Measurements from ENCODE around the gene CELF1.

Gene CELF1

DNA sequence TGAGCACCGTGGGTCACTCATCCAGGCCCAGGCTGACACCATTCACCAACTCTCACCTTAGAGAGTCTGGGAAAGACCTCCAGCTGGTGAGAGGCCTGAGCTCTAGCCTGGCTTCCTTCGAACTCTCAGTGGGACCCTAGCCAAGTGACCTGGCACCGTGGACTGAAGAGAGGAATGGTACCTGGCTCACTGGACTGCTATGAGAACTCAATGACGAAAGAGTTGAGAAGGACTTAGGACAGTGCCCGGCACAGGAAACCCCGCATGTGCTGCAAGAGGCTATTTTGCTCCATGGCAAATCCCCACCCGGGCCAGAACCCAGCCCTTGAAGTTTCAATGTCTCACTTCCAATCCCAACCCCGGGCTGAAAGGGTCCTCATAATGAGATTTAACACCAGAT, 103.4 kb downstream of the CELF1 start:
- H3K9me3 ChIP-seq (ENCODE audit: low read length), result no peaks in the 10 kb centered on the region
- H3K4me1 ChIP-seq (ENCODE audit: insufficient read depth, low read length), result no peaks in the 10 kb centered on the region
- H3K36me3 ChIP-seq (ENCODE audit: insufficient read depth, low read length), result no peaks in the 10 kb centered on the region
- H2AFZ ChIP-seq (ENCODE audit: low read depth, low read length), result no peak overlapping the region
- no peak overlapping the region for H3K4me3 ChIP-seq (ENCODE audit: low read length)
- no peaks in the 10 kb centered on the region for H3K27me3 ChIP-seq (ENCODE audit: insufficient read depth, low read length)

DNA sequence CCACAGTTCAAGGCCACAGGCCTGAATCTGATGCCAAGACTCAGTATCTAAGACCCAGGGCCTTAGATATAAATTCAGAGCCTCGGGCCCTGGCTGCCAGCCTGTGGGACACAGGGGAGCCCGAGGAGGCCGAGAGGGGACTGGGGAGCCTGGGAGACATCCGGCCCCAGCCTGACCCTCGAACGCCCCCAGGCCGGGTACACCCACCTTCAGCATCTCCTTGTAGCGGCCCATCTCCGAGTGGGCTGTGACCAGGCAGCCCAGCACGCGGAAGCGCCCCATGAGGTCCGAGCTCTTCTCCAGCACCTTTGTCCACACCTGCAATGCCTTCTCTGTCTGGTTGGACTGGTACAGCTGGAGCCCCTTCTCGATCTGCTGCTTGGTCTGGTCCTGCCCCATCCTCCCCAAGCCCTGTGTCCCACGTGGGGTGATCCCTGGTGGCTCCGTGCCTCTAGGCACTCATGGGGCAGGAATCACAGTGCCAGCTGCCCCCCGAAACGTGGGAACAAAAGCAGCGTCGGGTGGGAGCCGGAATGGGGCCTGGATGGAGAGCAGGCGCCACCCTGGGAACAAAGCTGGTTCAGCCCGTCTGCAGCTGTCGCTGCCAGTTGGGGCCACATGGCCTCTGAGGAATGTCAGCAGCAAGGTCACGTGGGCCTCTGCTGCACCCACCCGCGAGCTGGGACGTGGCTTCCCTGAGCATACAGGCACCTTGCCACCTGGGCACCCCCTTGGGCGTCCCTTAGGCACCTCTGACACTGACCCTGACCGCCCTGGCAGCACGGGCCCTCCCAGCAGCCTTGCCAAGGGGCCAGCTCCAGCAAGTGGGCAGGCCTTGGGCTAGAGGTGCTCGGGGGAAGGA, 104.1 kb downstream of the CELF1 start, which contains the start of gene RAPSN:
RAPSN (minus strand) TSS at position 571 of the 862 bp plus-strand sequence; CDS start at position 399, 172 bp downstream.
- H3K9me3 ChIP-seq (ENCODE audit: low read length), result no peaks in the 10 kb centered on the region
- H2AFZ ChIP-seq (ENCODE audit: low read depth, low read length), result no peak within 1 kb of the TSS
- no peak within 1 kb of the TSS for H3K4me3 ChIP-seq (ENCODE audit: low read length)
- no peaks in the 10 kb centered on the region for H3K4me1 ChIP-seq (ENCODE audit: insufficient read depth, low read length)
- H3K27me3 ChIP-seq (ENCODE audit: insufficient read depth, low read length), result no peaks in the 10 kb centered on the region
- no peaks in the 10 kb centered on the region for H3K36me3 ChIP-seq (ENCODE audit: insufficient read depth, low read length)

DNA sequence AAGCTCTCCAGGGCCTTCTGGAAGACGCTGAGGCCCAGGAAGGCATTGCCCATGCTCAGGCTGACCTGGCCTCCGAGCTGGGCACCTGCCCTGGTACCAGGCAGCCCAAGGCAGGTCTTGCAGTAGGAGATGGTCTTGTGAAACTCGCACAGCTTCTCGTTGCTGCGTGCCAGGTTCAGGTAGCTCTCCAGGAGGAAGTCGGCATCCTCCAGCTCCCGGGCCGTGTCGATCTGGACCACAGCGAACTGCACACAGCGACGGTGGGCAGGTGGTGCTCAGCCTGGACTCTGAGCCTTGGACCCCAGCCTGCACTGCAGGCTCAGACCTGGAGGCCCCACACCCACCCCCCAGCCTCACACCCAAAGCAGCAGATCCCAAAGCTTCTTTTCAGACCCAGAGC, 105.0 kb downstream of the CELF1 start:
- Histone ChIP-seq H3K9me3 (ENCODE audit: low read length) (no peaks in the 10 kb centered on the region), H3K4me3 (ENCODE audit: low read length) (no peak overlapping the region), H3K36me3 (ENCODE audit: insufficient read depth, low read length) (no peaks in the 10 kb centered on the region), H2AFZ (ENCODE audit: low read depth, low read length) (no peak overlapping the region), H3K27me3 (ENCODE audit: insufficient read depth, low read length) (no peaks in the 10 kb centered on the region), H3K4me1 (ENCODE audit: insufficient read depth, low read length) (no peaks in the 10 kb centered on the region)

DNA sequence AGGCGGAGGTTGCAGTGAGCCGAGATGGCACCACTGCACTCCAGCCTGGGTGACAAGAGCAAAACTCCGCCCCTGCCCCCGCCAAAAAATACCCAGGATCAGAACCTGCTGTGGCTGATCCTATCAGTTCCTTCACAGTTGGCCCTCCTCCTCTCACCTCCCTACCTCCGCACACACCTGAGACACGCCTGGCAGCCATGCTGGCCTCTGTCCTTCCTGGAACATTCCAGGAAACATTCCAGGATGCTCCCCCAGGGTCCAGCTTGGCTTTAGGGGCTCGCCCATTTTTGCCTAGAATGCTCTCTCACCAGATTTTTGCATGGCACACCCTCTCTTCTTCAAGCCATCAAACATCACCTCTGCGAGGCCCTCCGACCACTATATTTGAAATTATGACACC, 106.1 kb downstream of the CELF1 start:
- Histone ChIP-seq H3K9me3 (ENCODE audit: low read length) (no peaks in the 10 kb centered on the region), H3K4me1 (ENCODE audit: insufficient read depth, low read length) (no peaks in the 10 kb centered on the region), H2AFZ (ENCODE audit: low read depth, low read length) (no peak overlapping the region), H3K27me3 (ENCODE audit: insufficient read depth, low read length) (no peaks in the 10 kb centered on the region), H3K36me3 (ENCODE audit: insufficient read depth, low read length) (no peaks in the 10 kb centered on the region), H3K4me3 (ENCODE audit: low read length) (no peak overlapping the region)

DNA sequence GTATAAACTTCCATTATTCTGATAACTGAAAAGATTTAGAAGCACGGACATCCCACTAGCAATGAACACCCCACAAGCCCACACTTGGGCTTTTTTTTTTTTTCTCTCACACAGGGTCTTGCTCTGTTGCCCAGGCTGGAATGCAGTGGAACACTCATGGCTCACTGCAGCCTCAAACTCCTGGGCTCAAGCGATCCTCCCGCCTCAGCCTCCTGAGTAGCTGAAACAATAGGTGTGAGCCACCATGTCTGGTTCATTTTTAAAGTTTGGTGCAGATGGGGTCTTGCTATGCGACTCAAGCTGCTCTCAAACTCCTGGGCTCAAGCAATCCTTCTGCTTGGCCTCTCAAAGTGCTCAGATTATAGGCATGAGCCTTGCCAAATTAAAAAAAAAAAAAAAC, 107.1 kb downstream of the CELF1 start:
- H2AFZ ChIP-seq (ENCODE audit: low read depth, low read length), result no peak overlapping the region
- H3K4me3 ChIP-seq (ENCODE audit: low read length), result no peak overlapping the region
- H3K9me3 ChIP-seq (ENCODE audit: low read length), result no peaks in the 10 kb centered on the region
- H3K36me3 ChIP-seq (ENCODE audit: insufficient read depth, low read length), result no peaks in the 10 kb centered on the region
- H3K27me3 ChIP-seq (ENCODE audit: insufficient read depth, low read length), result no peaks in the 10 kb centered on the region
- H3K4me1 ChIP-seq (ENCODE audit: insufficient read depth, low read length), result no peaks in the 10 kb centered on the region

DNA sequence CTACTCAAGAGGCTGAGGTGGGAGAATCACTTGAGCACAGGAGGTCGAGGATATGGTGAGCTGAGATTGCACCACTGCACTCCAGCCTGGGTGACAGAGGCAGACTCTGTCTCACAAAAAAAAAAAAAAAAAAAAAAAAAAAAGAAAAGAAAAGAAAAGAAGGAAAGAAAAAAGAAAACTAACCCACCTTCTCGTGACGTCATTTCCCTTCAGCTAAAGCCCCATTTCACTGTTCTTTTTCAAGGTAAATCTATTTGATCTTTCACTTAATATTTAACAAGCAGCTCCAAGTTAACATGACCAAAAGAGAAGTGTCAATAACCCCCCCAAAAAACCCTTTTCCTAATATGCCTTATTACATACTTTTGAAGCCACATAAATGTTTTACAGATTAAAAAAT, 109.1 kb downstream of the CELF1 start:
- H2AFZ ChIP-seq (ENCODE audit: low read depth, low read length), result no peak overlapping the region
- H3K4me1 ChIP-seq (ENCODE audit: insufficient read depth, low read length), result no peaks in the 10 kb centered on the region
- no peak overlapping the region for H3K4me3 ChIP-seq (ENCODE audit: low read length)
- no peaks in the 10 kb centered on the region for H3K9me3 ChIP-seq (ENCODE audit: low read length)
- H3K36me3 ChIP-seq (ENCODE audit: insufficient read depth, low read length), result no peaks in the 10 kb centered on the region
- H3K27me3 ChIP-seq (ENCODE audit: insufficient read depth, low read length), result no peaks in the 10 kb centered on the region

DNA sequence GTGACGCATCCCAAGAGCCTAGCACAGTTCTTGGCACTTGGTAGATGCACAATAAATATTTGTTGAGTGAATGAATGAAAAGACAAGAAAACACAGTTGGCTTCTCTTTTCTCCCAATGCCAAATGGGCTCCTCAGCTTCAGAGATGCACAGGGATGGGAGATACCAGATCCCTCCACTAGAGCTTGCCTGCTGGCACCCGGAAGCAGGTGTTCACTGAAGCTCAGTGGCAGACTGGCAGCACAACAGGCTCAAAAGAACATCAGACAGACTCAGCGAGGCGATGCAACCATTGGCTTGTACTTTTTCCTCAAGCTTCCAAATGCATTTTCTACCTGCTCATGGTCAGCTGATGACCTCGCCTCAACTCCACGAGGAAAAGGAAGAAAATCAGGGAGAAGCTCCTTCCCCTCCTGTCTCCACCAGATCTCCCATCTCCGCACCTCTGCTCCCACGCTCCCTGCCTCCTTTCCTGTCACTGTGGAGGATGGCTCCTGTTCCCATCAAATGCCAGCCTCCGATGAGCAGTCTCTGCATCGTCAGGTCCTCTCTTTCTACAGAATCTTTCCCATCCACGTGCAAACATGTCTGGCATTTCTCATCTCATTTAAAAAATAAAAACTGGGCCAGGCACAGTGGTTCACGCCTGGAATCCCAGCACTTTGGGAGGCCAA, 109.8 kb downstream of the CELF1 start:
- Histone ChIP-seq H2AFZ (ENCODE audit: low read depth, low read length) (no peak overlapping the region), H3K36me3 (ENCODE audit: insufficient read depth, low read length) (no peaks in the 10 kb centered on the region), H3K4me1 (ENCODE audit: insufficient read depth, low read length) (no peaks in the 10 kb centered on the region), H3K4me3 (ENCODE audit: low read length) (no peak overlapping the region), H3K9me3 (ENCODE audit: low read length) (no peaks in the 10 kb centered on the region), H3K27me3 (ENCODE audit: insufficient read depth, low read length) (no peaks in the 10 kb centered on the region)

DNA sequence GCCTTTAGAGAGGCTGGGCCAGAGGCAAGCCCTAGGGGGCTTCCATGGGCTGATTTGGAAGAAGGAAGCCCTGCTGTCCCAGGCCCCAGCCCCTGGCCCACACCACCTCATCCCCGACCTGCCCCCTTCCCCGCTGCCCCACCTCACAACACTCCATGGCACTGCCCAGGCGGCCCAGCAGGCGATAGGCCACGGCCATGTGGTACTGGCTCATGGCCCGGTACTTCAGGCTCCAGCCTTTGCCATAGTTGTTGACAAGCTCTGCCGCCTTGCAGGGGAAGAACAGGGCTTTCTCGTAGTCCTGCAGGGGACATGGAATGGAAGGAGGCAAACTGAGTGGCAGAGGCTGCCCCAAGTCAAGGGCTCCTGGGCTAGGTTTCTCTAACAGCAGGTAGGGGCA, 110.4 kb downstream of the CELF1 start:
- Histone ChIP-seq H3K4me3 (ENCODE audit: low read length) (no peak overlapping the region), H3K27me3 (ENCODE audit: insufficient read depth, low read length) (no peaks in the 10 kb centered on the region), H3K9me3 (ENCODE audit: low read length) (no peaks in the 10 kb centered on the region), H3K36me3 (ENCODE audit: insufficient read depth, low read length) (no peaks in the 10 kb centered on the region), H2AFZ (ENCODE audit: low read depth, low read length) (no peak overlapping the region), H3K4me1 (ENCODE audit: insufficient read depth, low read length) (peaks cover 4% of the 10 kb centered on the region)

DNA sequence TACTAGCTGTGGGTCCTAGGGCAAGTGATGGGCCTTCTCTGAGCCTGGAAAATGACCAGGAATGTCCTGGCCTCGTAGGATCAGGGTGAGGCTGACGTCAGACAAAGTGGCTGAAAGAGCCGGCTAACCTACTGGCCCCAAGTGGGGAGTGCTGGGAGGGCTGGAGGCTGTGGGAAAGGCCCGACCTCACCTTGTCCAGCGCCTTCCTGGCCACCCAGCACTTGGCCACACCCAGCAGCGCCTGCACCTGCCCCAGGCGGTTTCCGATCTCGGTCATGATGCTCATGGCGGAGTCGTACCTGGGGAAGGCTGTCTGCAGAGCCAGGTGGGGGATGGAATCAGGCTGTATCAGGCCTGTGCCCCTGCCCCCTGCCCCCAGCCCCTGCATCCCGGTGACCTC, 111.5 kb downstream of the CELF1 start:
- H3K9me3 ChIP-seq (ENCODE audit: low read length), result no peaks in the 10 kb centered on the region
- peaks cover 4% of the 10 kb centered on the region for H3K4me1 ChIP-seq (ENCODE audit: insufficient read depth, low read length)
- no peak overlapping the region for H3K4me3 ChIP-seq (ENCODE audit: low read length)
- H3K27me3 ChIP-seq (ENCODE audit: insufficient read depth, low read length), result no peaks in the 10 kb centered on the region
- no peak overlapping the region for H2AFZ ChIP-seq (ENCODE audit: low read depth, low read length)
- H3K36me3 ChIP-seq (ENCODE audit: insufficient read depth, low read length), result no peaks in the 10 kb centered on the region

DNA sequence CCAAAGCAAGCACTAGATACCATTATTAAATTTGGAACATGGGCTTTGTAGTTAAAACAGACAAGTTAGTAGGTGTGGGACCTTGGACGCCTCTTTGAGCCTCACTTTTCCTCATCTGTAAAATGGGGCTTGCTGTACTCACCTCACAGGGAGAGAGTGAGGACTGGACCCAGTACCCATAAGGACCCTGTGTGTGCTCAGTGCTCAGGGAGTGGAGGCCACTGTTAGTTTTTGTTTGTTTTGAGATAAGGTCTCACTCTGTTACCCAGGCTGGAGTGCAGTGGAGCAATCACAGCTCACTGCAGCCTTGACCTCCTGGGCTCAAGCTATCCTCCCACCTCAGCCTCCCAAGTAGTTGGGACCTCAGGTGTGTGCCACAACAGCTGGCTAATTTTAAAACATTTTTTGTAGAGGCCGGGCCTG, 112.9 kb downstream of the CELF1 start:
- no peak overlapping the region for H2AFZ ChIP-seq (ENCODE audit: low read depth, low read length)
- peaks cover 4% of the 10 kb centered on the region for H3K4me1 ChIP-seq (ENCODE audit: insufficient read depth, low read length)
- no peaks in the 10 kb centered on the region for H3K36me3 ChIP-seq (ENCODE audit: insufficient read depth, low read length)
- H3K4me3 ChIP-seq (ENCODE audit: low read length), result no peak overlapping the region
- no peaks in the 10 kb centered on the region for H3K9me3 ChIP-seq (ENCODE audit: low read length)
- H3K27me3 ChIP-seq (ENCODE audit: insufficient read depth, low read length), result no peaks in the 10 kb centered on the region

DNA sequence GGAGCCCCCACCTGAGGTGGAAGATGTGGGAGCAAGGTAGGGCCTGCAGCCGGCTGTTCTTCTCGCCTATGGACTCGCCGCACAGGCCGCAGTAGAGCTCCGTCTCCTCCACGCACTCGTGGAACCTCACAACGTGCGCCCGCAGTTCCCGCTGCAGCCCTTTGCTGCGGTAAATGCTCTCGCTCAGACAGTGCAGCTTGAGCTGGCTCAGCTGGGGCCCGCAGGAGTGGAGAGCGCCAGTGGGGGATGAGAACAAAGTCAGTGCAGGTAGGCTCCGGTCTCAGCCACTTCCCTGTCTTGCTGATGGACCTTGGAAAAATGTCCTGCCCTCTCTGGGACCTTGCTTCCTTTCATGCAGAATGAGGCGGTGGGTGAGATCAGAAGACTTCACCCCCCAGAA, 114.2 kb downstream of the CELF1 start:
- H3K4me1 ChIP-seq (ENCODE audit: insufficient read depth, low read length), result peaks cover 4% of the 10 kb centered on the region
- no peaks in the 10 kb centered on the region for H3K9me3 ChIP-seq (ENCODE audit: low read length)
- H3K36me3 ChIP-seq (ENCODE audit: insufficient read depth, low read length), result no peaks in the 10 kb centered on the region
- H2AFZ ChIP-seq (ENCODE audit: low read depth, low read length), result no peak overlapping the region
- H3K27me3 ChIP-seq (ENCODE audit: insufficient read depth, low read length), result no peaks in the 10 kb centered on the region
- no peak overlapping the region for H3K4me3 ChIP-seq (ENCODE audit: low read length)

DNA sequence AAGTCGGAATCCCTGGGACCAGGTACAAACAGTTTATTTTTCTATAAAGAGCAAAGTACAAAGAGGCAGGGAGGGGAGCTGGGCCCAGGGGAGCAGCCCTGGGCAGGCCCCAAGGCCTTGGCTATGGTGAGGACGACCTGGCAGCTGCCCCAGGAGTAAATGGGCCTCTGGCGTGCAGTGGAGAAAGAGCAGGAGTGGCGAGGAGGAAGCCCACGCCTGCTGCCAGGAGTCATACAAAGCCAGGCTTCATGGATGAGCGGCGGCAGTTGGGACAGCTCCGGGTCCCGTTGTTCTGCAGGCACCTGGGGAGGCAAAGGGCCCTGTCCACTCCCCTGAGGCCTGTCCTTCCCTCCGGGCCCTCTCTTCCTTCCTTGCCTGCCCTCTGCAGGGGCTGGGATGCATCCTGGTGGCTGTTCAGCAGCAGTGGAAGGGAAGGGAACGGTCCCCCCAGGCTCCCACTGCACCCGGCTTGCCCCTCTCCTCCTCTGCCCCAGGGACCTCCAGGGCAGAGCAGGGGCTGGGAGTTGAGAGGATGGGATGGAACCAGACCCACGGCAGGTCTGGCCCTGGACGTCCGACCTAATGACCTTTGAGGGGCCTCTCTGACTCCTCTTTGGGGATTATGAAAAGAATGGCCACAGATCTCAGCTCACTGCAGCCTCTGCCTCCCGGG, 115.0 kb downstream of the CELF1 start:
- H2AFZ ChIP-seq (ENCODE audit: low read depth, low read length), result peak overlapping the region; percentile 39
- no peaks in the 10 kb centered on the region for H3K36me3 ChIP-seq (ENCODE audit: insufficient read depth, low read length)
- no peaks in the 10 kb centered on the region for H3K9me3 ChIP-seq (ENCODE audit: low read length)
- no peaks in the 10 kb centered on the region for H3K27me3 ChIP-seq (ENCODE audit: insufficient read depth, low read length)
- peaks cover 9% of the 10 kb centered on the region for H3K4me1 ChIP-seq (ENCODE audit: insufficient read depth, low read length)
- H3K4me3 ChIP-seq (ENCODE audit: low read length), result no peak overlapping the region

DNA sequence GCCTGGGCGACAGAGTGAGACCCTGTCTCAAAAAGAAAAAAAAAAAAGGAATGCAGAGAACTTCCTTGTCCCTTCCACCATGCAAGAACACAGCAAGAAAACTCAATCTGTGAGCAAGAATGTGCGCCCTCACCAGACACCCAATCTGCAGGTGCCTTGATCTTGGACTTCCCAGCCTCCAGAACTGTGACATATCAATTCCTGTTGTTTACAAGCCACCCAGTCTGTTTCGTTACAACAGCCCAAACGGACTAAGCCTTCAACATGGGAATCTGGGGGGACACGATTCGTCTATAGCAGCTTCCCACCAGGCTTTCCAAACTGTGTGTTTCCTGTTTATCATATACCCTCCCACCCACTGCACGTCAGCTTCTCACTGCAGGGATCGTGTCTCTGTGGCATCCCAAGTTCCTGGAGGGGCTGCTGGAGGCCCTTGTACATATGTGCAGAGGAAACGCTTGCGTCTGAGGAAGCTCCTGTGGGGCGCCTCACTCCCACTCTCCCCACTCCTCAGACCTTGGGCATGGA, 115.7 kb downstream of the CELF1 start:
- Histone ChIP-seq H3K27me3 (ENCODE audit: insufficient read depth, low read length) (no peaks in the 10 kb centered on the region), H3K4me1 (ENCODE audit: insufficient read depth, low read length) (peaks cover 9% of the 10 kb centered on the region), H3K36me3 (ENCODE audit: insufficient read depth, low read length) (no peaks in the 10 kb centered on the region), H3K4me3 (ENCODE audit: low read length) (no peak overlapping the region), H2AFZ (ENCODE audit: low read depth, low read length) (peak overlapping the region; percentile 39), H3K9me3 (ENCODE audit: low read length) (no peaks in the 10 kb centered on the region)
